ENCODE results near the gene MTRR. TPM values are rescaled to one million over a fixed set of nuclear protein-coding genes. Genes with fewer than 3 reads are reported as not detected.

MTRR gene
- total RNA-seq, 1 experiment from 2014 or later: 61.2 TPM

DNA sequence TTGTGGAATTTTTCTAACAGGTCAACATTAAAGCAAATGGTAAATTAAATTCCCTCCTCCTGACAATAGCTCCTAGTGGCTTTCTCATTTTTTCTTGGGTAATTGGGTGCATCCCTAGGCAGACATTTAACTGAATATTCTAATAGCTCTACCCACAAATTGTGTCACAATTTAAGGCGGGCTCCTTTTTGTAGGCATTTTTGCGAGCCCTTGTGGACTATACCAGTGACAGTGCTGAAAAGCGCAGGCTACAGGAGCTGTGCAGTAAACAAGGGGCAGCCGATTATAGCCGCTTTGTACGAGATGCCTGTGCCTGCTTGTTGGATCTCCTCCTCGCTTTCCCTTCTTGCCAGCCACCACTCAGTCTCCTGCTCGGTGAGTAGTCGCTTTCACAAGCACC, 20.0 kb downstream of the MTRR start:
- H3K27ac Mint-ChIP-seq (ENCODE audit: unreplicated experiment): no peak overlapping the region

DNA sequence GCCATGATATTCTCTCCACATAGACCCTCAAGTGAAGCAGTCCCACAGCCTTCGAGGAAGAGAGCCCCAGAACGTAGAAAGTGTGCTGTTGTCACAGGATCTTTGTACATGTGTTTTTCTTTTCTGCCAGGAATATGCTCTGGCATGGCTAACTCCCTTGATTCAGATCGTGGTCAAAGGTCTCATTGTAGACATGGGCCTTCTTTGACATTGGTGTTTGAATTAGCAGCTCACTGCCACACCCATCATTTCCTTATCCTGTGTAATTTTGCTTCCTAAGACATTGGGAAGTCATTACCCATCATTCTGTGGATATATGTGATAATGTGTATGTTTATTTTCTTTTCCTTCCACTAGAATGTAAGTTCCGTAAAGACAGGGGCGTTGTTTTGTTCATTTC, 25.5 kb downstream of the MTRR start:
- TF ChIP-seq, protein P1, sequence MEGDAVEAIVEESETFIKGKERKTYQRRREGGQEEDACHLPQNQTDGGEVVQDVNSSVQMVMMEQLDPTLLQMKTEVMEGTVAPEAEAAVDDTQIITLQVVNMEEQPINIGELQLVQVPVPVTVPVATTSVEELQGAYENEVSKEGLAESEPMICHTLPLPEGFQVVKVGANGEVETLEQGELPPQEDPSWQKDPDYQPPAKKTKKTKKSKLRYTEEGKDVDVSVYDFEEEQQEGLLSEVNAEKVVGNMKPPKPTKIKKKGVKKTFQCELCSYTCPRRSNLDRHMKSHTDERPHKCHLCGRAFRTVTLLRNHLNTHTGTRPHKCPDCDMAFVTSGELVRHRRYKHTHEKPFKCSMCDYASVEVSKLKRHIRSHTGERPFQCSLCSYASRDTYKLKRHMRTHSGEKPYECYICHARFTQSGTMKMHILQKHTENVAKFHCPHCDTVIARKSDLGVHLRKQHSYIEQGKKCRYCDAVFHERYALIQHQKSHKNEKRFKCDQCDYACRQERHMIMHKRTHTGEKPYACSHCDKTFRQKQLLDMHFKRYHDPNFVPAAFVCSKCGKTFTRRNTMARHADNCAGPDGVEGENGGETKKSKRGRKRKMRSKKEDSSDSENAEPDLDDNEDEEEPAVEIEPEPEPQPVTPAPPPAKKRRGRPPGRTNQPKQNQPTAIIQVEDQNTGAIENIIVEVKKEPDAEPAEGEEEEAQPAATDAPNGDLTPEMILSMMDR (IDR thresholded peaks at IDR 0.05; ENCODE audit: unreplicated experiment): no peak
- BruUV-seq (replicated peaks): no TSS peak
- Mint-ChIP-seq H3K27ac (ENCODE audit: unreplicated experiment) (no peak overlapping the region), H3K27me3 (ENCODE audit: unreplicated experiment) (no peaks in the 10 kb centered on the region), H3K36me3 (ENCODE audit: insufficient read depth, unreplicated experiment) (peaks cover 51% of the 10 kb centered on the region), H3K9me3 (ENCODE audit: low read depth, unreplicated experiment) (no peaks in the 10 kb centered on the region), H3K4me1 (ENCODE audit: low read depth, unreplicated experiment) (no peaks in the 10 kb centered on the region), H3K4me3 (ENCODE audit: low read depth, unreplicated experiment) (no peak overlapping the region)
- intact Hi-C loops (cut with micrococcal nuclease; ENCODE audit: unreplicated experiment): no loop called here
- CTCF ChIA-PET: no interaction called here
- no peak for DNase-seq

More for the DNA sequence above, 20.0 kb downstream of the MTRR start:
- CTCF ChIA-PET: no interaction called here
- no peaks in the 10 kb centered on the region for H3K27me3 Mint-ChIP-seq (ENCODE audit: unreplicated experiment)
- no peaks in the 10 kb centered on the region for H3K4me1 Mint-ChIP-seq (ENCODE audit: low read depth, unreplicated experiment)
- no peak overlapping the region for H3K4me3 Mint-ChIP-seq (ENCODE audit: low read depth, unreplicated experiment)
- intact Hi-C loops (cut with micrococcal nuclease; ENCODE audit: unreplicated experiment): no loop called here
- no peak for DNase-seq
- TF ChIP-seq, protein P1 (IDR thresholded peaks at IDR 0.05; ENCODE audit: unreplicated experiment): no peak
- BruUV-seq (replicated peaks): no TSS peak
- no peaks in the 10 kb centered on the region for H3K9me3 Mint-ChIP-seq (ENCODE audit: low read depth, unreplicated experiment)
- H3K36me3 Mint-ChIP-seq (ENCODE audit: insufficient read depth, unreplicated experiment): peaks cover 38% of the 10 kb centered on the region

DNA sequence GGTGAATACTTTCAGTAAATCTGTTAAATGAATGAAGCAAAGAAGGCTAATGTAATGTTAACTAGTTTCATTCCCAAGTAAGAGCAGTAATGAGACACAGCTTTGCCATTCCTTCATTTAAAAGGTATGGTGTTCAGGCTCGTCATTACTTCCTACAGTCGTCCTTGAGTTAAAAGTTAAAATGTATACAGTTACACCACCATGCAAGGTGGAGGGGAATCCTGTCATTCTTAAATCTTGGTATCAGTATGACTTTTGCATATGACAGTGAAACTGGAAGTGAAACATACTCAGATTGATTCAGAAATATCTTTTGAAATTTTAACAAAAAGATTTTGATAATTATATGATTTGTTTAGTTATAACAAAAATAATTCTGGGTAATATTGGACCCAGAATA, 25.9 kb downstream of the MTRR start:
- TF ChIP-seq, protein P1 (IDR thresholded peaks at IDR 0.05; ENCODE audit: unreplicated experiment): no peak
- BruUV-seq (replicated peaks): no TSS peak
- no peak for DNase-seq
- CTCF ChIA-PET: no interaction called here
- intact Hi-C loops (cut with micrococcal nuclease; ENCODE audit: unreplicated experiment): no loop called here
- Mint-ChIP-seq H3K36me3 (ENCODE audit: insufficient read depth, unreplicated experiment) (peaks cover 51% of the 10 kb centered on the region), H3K9me3 (ENCODE audit: low read depth, unreplicated experiment) (no peaks in the 10 kb centered on the region), H3K27ac (ENCODE audit: unreplicated experiment) (no peak overlapping the region), H3K4me1 (ENCODE audit: low read depth, unreplicated experiment) (no peaks in the 10 kb centered on the region), H3K4me3 (ENCODE audit: low read depth, unreplicated experiment) (no peak overlapping the region), H3K27me3 (ENCODE audit: unreplicated experiment) (no peaks in the 10 kb centered on the region)

DNA sequence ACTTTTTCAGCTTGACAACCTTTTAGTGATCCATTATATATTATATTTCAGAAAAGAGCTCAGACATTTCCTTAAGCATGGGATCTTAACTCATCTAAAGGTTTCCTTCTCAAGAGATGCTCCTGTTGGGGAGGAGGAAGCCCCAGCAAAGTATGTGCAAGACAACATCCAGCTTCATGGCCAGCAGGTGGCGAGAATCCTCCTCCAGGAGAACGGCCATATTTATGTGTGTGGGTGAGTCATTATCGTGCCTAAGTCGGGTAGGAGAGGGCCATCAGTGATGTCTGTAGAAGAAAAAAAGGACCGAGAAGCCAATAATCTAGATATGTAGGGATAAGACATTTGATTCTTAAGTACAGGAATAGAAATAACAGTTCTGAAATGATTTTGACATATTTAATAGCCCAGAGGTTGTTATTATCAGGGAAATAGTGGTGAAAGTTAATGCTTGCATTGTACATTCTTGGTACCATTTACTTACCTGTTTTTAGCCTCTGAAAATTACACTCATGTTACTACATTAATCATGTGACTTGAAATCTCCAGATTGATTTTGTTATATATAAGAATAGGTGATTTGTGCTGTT, 28.2 kb downstream of the MTRR start:
- peaks cover 41% of the 10 kb centered on the region for H3K36me3 Mint-ChIP-seq (ENCODE audit: insufficient read depth, unreplicated experiment)
- CTCF ChIA-PET: no interaction called here
- TF ChIP-seq, protein P1 (IDR thresholded peaks at IDR 0.05; ENCODE audit: unreplicated experiment): peak; percentile 41
- H3K9me3 Mint-ChIP-seq (ENCODE audit: low read depth, unreplicated experiment): no peaks in the 10 kb centered on the region
- H3K4me3 Mint-ChIP-seq (ENCODE audit: low read depth, unreplicated experiment): no peak overlapping the region
- H3K4me1 Mint-ChIP-seq (ENCODE audit: low read depth, unreplicated experiment): no peaks in the 10 kb centered on the region
- H3K27me3 Mint-ChIP-seq (ENCODE audit: unreplicated experiment): no peaks in the 10 kb centered on the region
- BruUV-seq (replicated peaks): no TSS peak
- no peak overlapping the region for H3K27ac Mint-ChIP-seq (ENCODE audit: unreplicated experiment)
- peak; percentile 56 for DNase-seq
- intact Hi-C loops (cut with micrococcal nuclease; ENCODE audit: unreplicated experiment): no loop called here
